GM19193 (cell line): ENCODE measurements around the gene ZFYVE28.

Experiments used
- POLR2A ChIP-seq: IDR thresholded peaks from 4 replicates; pipeline ENCODE4 v1.6.1; 2011; ENCODE audit not compliant: insufficient read depth, insufficient read length; ENCODE audit errors: extremely low read depth

ZFYVE28 gene

DNA sequence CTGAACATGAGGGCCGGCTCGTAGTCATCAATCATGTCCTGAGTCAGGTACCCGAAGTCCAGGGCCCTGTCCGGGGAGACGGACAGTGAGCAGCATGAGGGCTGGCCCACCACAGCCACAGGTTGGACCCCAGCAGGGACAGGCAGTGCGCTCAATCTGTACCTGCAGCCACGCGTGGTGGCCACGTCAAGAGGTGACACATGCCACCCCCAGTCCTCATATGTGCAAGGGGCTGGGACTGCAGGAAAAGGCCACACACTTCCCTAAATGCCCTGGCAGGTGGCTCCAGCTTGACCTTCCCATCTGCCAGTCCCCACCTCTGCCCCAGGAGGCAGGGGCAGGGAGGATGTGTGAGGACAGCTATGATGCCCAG, 82.7 kb downstream of the ZFYVE28 start:
- no peak for TF ChIP-seq POLR2A

DNA sequence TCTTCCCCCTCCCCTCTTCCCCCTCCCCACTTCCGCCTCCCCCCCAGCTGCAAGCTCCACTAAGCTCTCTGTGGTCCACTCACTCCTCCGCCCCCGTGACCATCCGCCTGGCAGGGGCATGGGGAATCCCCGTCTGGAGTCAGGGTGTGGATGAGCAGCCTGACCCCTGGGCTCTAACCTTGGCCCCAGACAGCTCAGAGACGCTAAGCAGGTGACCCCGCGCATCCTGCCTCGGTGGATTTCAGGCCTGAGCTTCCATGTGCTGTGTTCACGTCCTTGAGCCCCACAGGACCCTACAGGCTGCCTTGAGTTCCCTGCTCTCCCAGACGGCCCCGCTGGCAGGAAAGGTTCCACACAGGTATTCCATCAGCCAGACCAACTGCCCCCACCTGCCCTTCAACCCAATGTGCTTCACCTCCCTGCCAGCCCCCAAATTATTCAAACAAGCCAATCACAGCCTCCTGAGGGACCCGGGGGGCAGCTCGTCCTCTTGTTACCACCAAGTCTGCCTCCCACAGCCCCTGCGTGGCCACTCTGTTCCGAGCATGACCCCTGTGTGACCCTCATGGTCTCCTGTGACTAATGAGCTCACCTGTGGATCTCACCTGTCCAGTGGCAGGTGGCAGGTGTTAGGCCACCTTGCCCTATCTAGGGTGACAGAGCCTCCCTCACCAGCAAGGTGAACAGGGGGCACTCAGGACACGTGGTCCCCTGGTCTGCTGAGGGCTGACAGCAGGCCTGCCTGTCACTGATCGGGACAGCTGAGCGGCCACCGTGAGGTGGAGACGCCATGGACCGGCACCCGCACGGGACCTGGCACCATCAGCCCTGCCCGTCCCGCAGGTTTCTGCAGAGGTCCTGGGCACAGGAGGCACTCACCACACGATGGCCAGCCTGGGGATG, 83.4 kb downstream of the ZFYVE28 start:
- no peak for TF ChIP-seq POLR2A

DNA sequence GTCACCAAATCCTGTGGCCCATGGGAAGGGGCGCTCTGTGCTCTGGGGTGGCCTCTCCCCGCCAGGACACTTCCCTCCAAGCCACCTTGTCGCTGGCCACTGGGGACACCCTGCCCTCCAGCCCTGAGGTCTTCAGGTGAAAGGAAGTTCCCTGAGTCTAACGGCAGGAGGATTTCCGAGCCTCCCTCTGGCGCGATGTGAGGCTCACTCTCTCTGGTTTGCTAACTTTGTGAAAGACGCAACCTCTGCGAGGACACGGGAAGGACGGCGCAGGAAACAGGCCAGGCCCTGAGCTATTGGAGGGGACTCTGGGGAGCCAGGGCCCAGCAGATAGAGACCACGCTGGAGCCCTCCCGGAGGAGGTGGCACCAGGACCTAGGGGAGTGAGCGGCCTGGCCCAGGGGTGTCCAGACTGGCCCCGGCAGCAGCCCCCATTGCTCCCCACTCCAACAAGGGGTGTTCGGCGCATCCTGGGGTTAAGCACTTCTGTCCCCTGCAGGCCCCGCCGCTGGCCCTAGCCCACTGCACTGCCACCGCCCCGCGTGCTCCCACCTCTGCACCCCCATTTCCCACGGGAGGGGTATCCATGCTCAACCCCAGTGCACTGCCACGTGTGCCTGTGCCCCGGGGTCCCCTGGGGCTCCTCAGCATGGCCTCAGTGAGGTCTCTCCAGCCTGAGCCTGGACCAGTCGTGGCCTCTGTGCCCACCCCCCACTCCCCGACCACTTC, 84.4 kb downstream of the ZFYVE28 start:
- TF ChIP-seq POLR2A, result no peak

DNA sequence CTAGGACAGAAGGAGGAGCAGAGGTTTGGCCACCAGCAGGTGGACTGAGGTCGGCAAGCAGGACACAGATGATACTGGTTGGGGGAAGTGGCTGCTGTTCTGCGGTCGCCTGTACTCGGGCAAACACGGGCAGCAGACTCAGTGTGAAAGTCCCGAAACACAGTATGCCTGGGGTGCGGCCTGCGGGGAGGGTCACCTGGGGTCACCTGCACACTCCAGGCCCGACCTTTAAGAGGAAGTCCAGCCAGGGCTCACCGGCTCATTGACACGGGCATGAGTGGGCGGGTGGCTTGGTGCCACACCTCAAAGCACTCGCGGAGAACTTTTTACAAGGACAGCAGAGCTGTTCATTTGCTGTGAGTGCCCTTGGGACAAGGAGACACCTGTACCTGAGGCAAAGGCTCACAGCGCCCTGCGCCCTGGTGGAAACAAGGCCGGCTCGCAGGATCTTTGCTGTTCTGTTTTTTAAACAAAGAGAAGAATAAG, 85.0 kb downstream of the ZFYVE28 start:
- no peak for TF ChIP-seq POLR2A

DNA sequence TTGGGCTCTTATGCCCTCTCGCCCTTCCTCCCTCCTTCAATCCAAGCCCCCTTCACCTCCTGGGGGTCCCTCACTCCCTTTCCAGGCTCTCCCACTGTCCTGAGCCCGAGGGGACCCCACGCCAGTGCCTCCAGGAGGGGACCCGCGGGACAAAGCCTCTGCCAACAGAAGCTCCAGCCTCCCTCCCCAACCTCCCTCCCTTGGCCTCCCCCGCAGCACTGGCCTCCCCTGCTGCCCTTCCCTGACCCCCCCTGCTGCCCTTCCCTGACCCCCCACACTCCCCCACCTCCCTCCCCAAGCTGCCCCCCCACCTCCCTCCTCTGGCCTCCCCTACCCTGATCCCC, 85.5 kb downstream of the ZFYVE28 start:
- no peak for TF ChIP-seq POLR2A

DNA sequence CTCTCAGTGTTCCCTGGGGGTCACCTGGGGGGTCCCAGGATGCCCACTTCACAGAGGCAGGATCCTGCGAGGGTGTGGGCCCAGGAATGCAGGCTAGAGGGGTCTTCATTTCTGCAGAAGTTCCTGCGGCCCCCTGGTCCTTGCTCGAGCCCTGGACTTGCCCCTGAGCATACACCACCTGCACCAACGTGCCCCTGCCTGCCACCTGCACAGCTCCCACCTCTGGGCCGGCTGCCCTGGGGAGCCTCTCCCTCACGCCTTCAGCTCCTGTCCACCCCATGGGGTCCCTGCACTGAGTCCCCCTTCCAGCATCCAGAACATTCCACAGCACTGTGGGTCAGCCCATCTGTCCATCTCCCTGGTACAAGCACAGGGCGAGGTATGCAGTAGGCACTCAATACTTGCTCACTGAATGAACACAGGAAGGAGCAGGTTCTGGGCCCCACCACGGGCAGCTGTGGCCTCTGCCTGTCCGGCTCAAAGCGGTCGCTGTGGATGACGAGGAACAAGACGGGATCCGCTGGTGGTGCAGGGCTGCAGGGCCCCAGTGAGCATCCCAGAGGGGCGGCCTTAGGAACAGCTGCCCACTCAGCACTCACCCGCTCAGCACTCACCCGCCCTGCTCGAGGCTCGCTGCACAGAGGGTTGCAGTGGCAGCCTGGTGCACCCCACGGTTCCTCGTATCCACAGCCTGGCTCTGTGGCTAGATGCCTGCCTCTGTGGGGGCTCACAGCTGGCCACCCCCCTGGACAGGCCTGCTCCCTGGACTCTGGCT, 86.1 kb downstream of the ZFYVE28 start:
- no peak for TF ChIP-seq POLR2A

DNA sequence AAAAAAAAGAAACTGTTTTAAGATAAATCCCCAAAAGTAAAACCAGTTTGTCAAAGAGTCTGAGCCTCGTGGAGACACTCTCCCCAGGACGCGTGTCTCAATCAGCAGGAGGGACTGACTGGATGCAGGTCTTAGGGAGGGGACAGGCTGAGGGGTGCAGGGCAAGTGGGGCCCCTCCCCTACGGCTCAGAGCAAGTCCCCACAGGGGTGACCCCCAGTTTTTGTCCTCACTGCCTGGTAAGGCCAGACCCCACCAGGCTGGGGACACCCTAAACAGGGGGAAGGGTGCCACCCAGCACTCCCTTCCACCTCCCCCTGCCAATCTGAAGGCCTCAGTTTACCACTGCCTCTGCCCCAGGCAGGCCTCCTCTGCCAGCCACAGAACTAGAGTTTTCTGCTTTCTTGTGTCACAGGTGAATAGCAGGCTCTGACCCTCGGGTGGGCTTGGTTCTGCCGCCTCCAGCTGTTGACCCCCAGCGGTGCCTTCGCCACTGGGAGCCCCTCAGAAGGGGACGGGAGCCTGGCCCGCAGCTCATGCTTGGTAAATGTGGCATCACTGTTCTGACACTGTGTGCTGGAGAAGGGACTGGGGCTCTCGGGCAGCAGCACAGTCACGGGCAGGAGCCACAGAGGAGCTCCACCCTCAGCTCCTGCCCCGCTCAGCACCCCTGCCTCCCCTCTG, 86.8 kb downstream of the ZFYVE28 start:
- no peak for TF ChIP-seq POLR2A

DNA sequence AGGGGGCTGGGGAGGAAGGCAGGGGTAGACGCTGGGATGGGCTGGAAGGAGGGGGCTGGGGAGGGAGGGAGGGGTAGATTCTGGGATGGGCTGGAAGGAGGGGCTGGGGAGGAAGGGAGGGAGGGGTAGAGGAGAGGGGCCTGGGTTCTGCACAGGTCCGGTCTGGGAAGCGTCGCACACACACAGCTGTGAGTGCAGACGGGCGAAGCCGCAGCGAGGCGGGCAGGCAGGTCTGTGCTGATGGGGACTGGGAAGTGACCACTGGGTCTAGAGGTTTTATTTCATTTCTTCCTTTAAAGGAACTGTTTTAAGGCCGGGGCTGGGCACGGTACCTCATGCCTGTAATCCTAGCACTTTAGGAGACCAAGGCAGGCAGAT, 87.4 kb downstream of the ZFYVE28 start:
- no peak for TF ChIP-seq POLR2A

DNA sequence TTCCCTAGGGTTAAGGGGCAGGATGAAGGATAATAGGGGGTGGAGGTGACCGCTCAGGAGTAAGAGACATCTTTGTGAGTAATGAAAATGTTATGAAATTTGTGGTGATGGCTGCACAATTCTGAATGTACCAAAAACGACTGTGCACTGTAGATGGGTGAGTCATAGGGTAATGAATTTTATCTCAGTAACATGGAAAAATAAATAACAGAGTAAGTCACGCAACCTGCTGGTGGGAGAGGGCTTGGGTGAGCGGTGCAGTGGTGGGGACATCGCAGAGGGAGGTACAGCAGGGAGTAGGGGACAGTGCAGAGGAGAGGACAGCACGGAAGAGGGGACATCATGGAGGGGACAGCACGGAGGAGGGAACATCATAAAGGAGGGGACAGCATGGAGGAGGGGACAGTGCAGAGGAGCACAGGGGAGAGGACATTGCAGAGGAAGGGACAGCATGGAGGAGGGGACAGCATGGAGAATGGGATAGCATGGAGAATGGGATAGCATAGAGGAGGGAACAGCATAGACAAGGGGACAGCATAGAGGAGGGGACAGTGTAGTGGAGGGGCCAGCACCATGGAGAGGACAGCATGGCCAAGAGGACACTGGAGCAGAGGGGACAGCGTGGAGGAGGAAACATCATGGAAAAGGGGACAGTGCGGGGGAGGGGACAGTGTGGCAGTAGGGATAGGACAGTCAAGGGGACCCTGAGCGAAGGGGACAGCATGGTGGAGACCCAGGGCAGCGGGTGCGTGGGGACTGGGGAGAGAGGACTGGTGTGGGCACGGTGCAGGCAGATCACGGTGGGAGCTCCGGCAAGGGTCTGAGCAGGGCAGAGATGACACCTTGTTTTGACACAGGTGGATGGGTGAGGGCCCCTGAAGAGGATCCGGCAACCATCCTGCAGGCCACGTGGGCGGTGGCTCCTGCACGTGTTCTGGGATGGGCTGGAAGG, 88.1 kb downstream of the ZFYVE28 start:
- no peak for TF ChIP-seq POLR2A

DNA sequence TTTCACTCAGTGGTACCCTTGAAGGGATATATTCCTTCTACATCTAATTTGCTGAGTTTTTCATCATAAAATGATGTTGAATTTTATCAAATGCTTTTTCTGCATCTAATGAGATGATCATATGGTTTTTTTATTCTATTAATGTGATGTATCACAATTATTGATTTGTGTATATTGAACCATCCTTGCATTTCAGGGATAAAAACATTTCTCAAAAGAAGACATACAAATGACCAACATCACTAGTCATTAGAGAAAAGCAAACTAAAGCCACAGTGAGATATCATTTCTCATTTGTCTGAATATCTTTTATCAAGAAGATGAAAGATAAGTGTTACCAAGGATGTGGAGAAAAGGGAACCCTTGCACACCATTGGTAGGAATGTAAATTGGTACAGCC, 90.9 kb downstream of the ZFYVE28 start:
- no peak for TF ChIP-seq POLR2A

DNA sequence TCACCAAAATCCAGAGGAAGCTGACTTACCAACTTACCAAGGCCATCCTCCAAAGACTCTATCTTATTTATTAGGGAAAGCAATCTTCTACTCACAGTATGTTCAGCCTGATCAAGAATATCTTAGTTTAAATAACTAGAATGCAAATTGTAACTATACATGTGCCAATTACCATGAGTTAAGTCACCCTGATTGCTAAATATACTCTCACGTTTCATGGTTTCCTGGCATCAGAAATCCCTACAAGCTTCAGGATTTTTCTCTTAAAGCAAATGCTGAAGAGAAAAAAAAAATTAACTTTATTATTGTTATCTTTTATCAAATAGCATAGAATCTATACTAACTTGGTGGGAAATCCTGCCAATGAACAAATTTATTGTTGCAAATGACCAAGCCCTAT, 93.6 kb downstream of the ZFYVE28 start:
- TF ChIP-seq POLR2A, result no peak

DNA sequence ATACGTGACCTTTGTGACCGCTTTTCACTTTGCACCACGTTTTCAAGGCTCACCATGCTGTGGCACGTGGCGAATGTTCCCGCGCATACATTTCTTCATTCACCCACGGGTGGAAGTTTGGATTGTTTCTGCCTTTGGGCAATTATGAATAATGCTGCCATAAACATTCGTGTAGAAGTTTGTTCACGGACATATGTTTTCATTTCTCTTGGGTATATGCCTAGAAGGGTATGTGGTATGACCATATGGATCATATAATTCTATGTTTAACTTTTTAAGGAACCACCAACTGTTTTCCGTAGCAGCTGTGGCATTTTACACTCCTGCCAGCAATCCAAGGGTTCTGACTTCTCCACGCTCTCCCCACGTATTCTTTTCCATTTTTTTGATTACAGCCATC, 95.6 kb downstream of the ZFYVE28 start:
- no peak for TF ChIP-seq POLR2A

DNA sequence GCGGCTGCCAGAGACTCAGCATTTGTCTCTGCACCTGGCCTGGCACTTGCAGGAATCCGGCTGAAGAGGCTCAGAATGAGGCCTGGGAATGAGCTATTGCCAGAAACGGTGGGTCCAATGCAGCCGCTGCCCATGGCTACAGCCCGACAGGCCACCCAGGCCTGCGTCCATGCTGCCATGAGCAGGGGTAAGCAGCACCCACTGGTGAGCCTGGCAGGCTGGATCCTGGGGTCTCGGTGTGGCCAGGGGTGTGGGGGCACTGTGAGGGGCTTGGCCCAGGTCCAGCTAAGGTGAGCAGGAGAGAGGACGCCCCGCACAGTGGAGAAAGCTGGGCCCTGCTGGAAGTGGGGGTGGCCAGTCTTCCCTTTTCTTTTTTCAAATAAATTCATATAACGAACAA, 96.2 kb downstream of the ZFYVE28 start:
- no peak for TF ChIP-seq POLR2A
